ENCODE measurements around the gene SENP2.

Gene SENP2

DNA sequence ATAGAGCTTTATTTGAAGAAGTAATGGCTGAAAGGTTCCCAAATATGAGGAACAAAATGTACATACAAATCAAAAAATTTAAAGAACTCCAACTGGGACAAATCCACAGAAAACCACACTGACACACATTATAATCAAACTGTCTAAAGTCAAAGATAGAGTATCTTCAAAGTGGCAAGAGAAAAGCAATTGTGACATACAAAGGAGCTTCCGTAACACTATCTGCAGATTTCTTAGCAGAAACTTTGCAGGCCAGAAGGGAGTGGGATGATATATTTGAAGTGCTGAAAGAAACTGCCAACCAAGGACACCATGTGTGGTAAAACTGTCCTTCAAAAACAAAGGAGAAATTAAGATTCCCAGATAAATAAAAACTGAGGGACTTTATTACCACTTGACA is 91.9 kb downstream of the SENP2 start:
- no peak for DNase-seq (ENCODE audit: low read depth, low spot score)

DNA sequence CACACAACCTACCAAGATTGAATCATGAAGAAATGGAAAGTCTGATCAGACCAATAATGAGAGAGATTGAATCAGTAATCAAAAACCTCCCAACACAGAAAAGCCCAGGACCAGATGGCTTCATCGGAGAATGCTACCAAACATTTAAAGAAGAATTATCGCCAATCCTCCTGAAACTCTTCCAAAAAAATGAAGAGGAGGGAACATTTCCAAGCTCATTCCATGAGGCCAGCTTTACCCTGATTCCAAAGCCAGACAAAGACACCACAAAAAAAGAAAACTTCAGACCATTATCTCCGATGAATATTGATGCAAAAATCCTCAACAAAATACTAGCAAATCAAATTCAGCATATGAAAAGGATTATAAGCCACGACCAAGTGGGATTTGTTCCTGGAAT is 94.1 kb downstream of the SENP2 start:
- no peak for DNase-seq (ENCODE audit: low read depth, low spot score)
